ENCODE data around the gene KIAA1217. TPM values are rescaled to one million over a fixed set of nuclear protein-coding genes. Genes with fewer than 3 reads are reported as not detected.

Gene KIAA1217
- polyA plus RNA-seq, 1 of the 3 experiments (the other 2 are of a cell fraction) = 7.2 TPM

GRCh38 chr10:24476913-24477701 is 268.2 kb downstream of the KIAA1217 start:
- Histone ChIP-seq H2AFZ (ENCODE audit: low read depth) (no peak overlapping the region), H3K4me2 (no peak overlapping the region), H3K9ac (no peak overlapping the region), H4K20me1 (ENCODE audit: insufficient read depth) (no peaks in the 10 kb centered on the region), H3K27ac (ENCODE audit: low read depth in 2 of 2, low read length in 1 of 2) (no peak overlapping the region), H3K9me2 (no peaks in the 10 kb centered on the region), H3K79me2 (ENCODE audit: insufficient read depth) (no peaks in the 10 kb centered on the region), H3K4me3 (ENCODE audit: low read depth in 2 of 2, low read length in 1 of 2) (no peak overlapping the region), H3K9me3 (no peaks in the 10 kb centered on the region), H3K36me3 (replicated peaks in 1 of 2; ENCODE audit: control insufficient read depth in 1 of 2, insufficient read depth in 2 of 2, low read length in 1 of 2) (peaks cover 3 to 13% of the 10 kb centered on the region in 2 experiments), H3K27me3 (ENCODE audit: insufficient read depth) (no peaks in the 10 kb centered on the region), H3K4me1 (ENCODE audit: control insufficient read depth in 1 of 2, insufficient read depth in 2 of 2, low read depth in 1 of 2, low read length in 1 of 2) (no peaks in the 10 kb centered on the region), H3F3A (replicated peaks; ENCODE audit: insufficient read depth) (no peaks in the 10 kb centered on the region)
- no peak for DNase-seq
- CTCF ChIA-PET = no interaction called here
- POLR2A ChIA-PET = no interaction called here
- 92% methylated on average over 2 of the region's 2 CpGs for WGBS (ENCODE audit: low lambda C conversion rate)
- TF ChIP-seq EP300 (IDR thresholded peaks at IDR 0.05; ENCODE audit: borderline replicate concordance in 1 of 2, low read depth in 1 of 2, low read length in 1 of 2) (no peak), FOXM1 (IDR thresholded peaks at IDR 0.05; ENCODE audit: low read depth) (no peak), FOXJ3 (CRISPR knock-in tag; IDR thresholded peaks at IDR 0.05) (no peak), POLR2AphosphoS5 (IDR thresholded peaks at IDR 0.05; ENCODE audit: low read depth, low read length) (no peak), ELF1 (IDR thresholded peaks at IDR 0.05) (no peak), SMC3 (IDR thresholded peaks at IDR 0.05; ENCODE audit: low read depth, low read length) (no peak), JUND (IDR thresholded peaks at IDR 0.05) (no peak), ZBTB33 (IDR thresholded peaks at IDR 0.05; ENCODE audit: borderline replicate concordance, low read depth) (no peak), MEF2A (IDR thresholded peaks at IDR 0.05; ENCODE audit: borderline replicate concordance, low read depth) (no peak), IRF3 (IDR thresholded peaks at IDR 0.05; ENCODE audit: low read depth, low read length) (no peak), SIN3A (IDR thresholded peaks at IDR 0.05; ENCODE audit: borderline replicate concordance, low read depth, low read length) (no peak), RCOR1 (IDR thresholded peaks at IDR 0.05; ENCODE audit: low read length) (no peak), EZH2phosphoT487 (IDR thresholded peaks at IDR 0.05; ENCODE audit: borderline replicate concordance, low read depth) (no peak), TEAD4 (IDR thresholded peaks at IDR 0.05; ENCODE audit: borderline replicate concordance, insufficient read depth) (no peak), RXRA (IDR thresholded peaks at IDR 0.05; ENCODE audit: borderline replicate concordance, low read depth) (no peak)

DNA sequence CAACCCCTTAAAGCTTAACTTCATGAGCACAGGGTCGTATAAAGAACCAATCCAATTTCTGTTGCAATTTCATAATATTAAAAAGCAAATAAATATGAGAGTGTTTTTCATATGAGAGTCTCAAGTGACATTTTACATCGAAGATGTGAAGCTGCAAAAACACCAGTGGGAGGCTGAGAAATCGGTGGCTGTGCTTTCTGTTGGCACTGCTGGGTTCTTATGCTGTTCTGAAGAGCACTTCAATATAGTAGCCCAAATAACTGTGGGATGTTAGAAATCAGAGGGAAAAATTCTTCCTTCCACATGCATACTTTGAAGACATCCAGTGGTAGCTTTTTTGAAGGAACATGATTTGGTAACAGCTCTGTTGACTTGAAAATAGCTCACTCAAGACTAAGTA is 269.0 kb downstream of the KIAA1217 start:
- no peaks in the 10 kb centered on the region for H4K20me1 ChIP-seq (ENCODE audit: insufficient read depth)

More for the DNA sequence above, 269.0 kb downstream of the KIAA1217 start:
- Histone ChIP-seq H3K27ac (ENCODE audit: low read depth in 2 of 2, low read length in 1 of 2) (no peak overlapping the region), H3F3A (replicated peaks; ENCODE audit: insufficient read depth) (no peaks in the 10 kb centered on the region), H3K4me1 (ENCODE audit: control insufficient read depth in 1 of 2, insufficient read depth in 2 of 2, low read depth in 1 of 2, low read length in 1 of 2) (no peaks in the 10 kb centered on the region), H3K36me3 (replicated peaks in 1 of 2; ENCODE audit: control insufficient read depth in 1 of 2, insufficient read depth in 2 of 2, low read length in 1 of 2) (peaks cover 3 to 10% of the 10 kb centered on the region in 2 experiments), H3K27me3 (ENCODE audit: insufficient read depth) (no peaks in the 10 kb centered on the region), H3K9ac (no peak overlapping the region), H3K4me2 (no peak overlapping the region), H3K9me2 (no peaks in the 10 kb centered on the region), H2AFZ (ENCODE audit: low read depth) (no peak overlapping the region), H3K9me3 (no peaks in the 10 kb centered on the region), H3K79me2 (ENCODE audit: insufficient read depth) (no peaks in the 10 kb centered on the region), H3K4me3 (ENCODE audit: low read depth in 2 of 2, low read length in 1 of 2) (no peak overlapping the region)
- CTCF ChIA-PET = no interaction called here
- POLR2A ChIA-PET = no interaction called here
- no peak for DNase-seq
- TF ChIP-seq MAX (IDR thresholded peaks at IDR 0.05; ENCODE audit: low read depth) (no peak), RFX5 (IDR thresholded peaks at IDR 0.05; ENCODE audit: low read length) (no peak), GATA2 (CRISPR knock-in tag; IDR thresholded peaks at IDR 0.05) (no peak), ZBTB33 (IDR thresholded peaks at IDR 0.05; ENCODE audit: borderline replicate concordance, low read depth) (no peak), CHD2 (IDR thresholded peaks at IDR 0.05; ENCODE audit: low read length, partially characterized antibody) (no peak), GABPA (IDR thresholded peaks at IDR 0.05; ENCODE audit: low read depth) (no peak), POLR2AphosphoS5 (IDR thresholded peaks at IDR 0.05; ENCODE audit: low read depth, low read length) (no peak), FOXM1 (IDR thresholded peaks at IDR 0.05; ENCODE audit: low read depth) (no peak), MEF2A (IDR thresholded peaks at IDR 0.05; ENCODE audit: borderline replicate concordance, low read depth) (no peak), FOSL2 (IDR thresholded peaks at IDR 0.05; ENCODE audit: borderline replicate concordance, low read depth) (no peak), EZH2phosphoT487 (IDR thresholded peaks at IDR 0.05; ENCODE audit: borderline replicate concordance, low read depth) (no peak), NRF1 (IDR thresholded peaks at IDR 0.05; ENCODE audit: low read depth, low read length) (no peak), NFIC (IDR thresholded peaks at IDR 0.05; ENCODE audit: borderline replicate concordance) (no peak), RCOR1 (IDR thresholded peaks at IDR 0.05; ENCODE audit: low read length) (no peak)
- 83% methylated on average over 3 of the region's 3 CpGs for WGBS (ENCODE audit: low lambda C conversion rate)
